Measurements from ENCODE around the gene MLH3. TPM values are rescaled to one million over a fixed set of nuclear protein-coding genes. Genes with fewer than 3 reads are reported as not detected.

The MLH3 gene
- total and polyA plus RNA-seq, 4 donors = 5.8 to 29.7 (median 9.9) TPM

GRCh38 chr14:74985028-74985310, 66.3 kb downstream of the MLH3 start:
- no peaks in the 10 kb centered on the region for H3K36me3 ChIP-seq (ENCODE audit: control insufficient read depth in 4 of 4, insufficient read depth in 3 of 4, low read depth in 1 of 4, low read length in 3 of 4)
- 84% methylated on average over 10 of the region's 10 CpGs for WGBS
- no peak for DNase-seq (ENCODE audit: low spot score)

More at GRCh38 chr14:74985028-74985310, 66.3 kb downstream of the MLH3 start:
- Histone ChIP-seq H3K27ac (ENCODE audit: low read depth in 1 of 2, low read length in 2 of 2) (no peak overlapping the region), H3K9ac (ENCODE audit: low read depth in 1 of 2, low read length in 2 of 2) (no peak overlapping the region), H3K4me1 (ENCODE audit: control insufficient read depth in 4 of 4, insufficient read depth in 4 of 4, low read length in 3 of 4) (no peaks in the 10 kb centered on the region), H3K9me3 (ENCODE audit: control insufficient read depth in 4 of 4, low read length in 3 of 4) (no peaks in the 10 kb centered on the region), H3K27me3 (ENCODE audit: control insufficient read depth in 4 of 4, insufficient read depth in 4 of 4, low read length in 3 of 4) (no peaks in the 10 kb centered on the region), H3K4me3 (ENCODE audit: low read depth in 1 of 3, low read length in 3 of 3) (no peak overlapping the region)
- TF ChIP-seq YY1 (IDR thresholded peaks at IDR 0.05) (no peak), JUND (IDR thresholded peaks at IDR 0.05) (no peak), RXRA (IDR thresholded peaks at IDR 0.05) (no peak), ZBTB33 (IDR thresholded peaks at IDR 0.05) (no peak), SP1 (IDR thresholded peaks at IDR 0.05) (no peak), EGR1 (IDR thresholded peaks at IDR 0.05; ENCODE audit: low read depth in 2 of 2) (no peak), NR2F2 (IDR thresholded peaks at IDR 0.05) (no peak), HNF4G (IDR thresholded peaks at IDR 0.05) (no peak), REST (IDR thresholded peaks at IDR 0.05) (no peak)
- TF ChIP-seq, protein P1, sequence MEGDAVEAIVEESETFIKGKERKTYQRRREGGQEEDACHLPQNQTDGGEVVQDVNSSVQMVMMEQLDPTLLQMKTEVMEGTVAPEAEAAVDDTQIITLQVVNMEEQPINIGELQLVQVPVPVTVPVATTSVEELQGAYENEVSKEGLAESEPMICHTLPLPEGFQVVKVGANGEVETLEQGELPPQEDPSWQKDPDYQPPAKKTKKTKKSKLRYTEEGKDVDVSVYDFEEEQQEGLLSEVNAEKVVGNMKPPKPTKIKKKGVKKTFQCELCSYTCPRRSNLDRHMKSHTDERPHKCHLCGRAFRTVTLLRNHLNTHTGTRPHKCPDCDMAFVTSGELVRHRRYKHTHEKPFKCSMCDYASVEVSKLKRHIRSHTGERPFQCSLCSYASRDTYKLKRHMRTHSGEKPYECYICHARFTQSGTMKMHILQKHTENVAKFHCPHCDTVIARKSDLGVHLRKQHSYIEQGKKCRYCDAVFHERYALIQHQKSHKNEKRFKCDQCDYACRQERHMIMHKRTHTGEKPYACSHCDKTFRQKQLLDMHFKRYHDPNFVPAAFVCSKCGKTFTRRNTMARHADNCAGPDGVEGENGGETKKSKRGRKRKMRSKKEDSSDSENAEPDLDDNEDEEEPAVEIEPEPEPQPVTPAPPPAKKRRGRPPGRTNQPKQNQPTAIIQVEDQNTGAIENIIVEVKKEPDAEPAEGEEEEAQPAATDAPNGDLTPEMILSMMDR (IDR thresholded peaks at IDR 0.05; ENCODE audit: low read depth, low read length, missing input control) = no peak
- TF ChIP-seq, protein P2, sequence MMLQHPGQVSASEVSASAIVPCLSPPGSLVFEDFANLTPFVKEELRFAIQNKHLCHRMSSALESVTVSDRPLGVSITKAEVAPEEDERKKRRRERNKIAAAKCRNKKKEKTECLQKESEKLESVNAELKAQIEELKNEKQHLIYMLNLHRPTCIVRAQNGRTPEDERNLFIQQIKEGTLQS (IDR thresholded peaks at IDR 0.05) = no peak
- TF ChIP-seq, protein P3, sequence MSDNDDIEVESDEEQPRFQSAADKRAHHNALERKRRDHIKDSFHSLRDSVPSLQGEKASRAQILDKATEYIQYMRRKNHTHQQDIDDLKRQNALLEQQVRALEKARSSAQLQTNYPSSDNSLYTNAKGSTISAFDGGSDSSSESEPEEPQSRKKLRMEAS (IDR thresholded peaks at IDR 0.05) = no peak

Data from liver (tissue), 9 donors.